ENCODE data around the gene GALNT13.

The GALNT13 gene

DNA sequence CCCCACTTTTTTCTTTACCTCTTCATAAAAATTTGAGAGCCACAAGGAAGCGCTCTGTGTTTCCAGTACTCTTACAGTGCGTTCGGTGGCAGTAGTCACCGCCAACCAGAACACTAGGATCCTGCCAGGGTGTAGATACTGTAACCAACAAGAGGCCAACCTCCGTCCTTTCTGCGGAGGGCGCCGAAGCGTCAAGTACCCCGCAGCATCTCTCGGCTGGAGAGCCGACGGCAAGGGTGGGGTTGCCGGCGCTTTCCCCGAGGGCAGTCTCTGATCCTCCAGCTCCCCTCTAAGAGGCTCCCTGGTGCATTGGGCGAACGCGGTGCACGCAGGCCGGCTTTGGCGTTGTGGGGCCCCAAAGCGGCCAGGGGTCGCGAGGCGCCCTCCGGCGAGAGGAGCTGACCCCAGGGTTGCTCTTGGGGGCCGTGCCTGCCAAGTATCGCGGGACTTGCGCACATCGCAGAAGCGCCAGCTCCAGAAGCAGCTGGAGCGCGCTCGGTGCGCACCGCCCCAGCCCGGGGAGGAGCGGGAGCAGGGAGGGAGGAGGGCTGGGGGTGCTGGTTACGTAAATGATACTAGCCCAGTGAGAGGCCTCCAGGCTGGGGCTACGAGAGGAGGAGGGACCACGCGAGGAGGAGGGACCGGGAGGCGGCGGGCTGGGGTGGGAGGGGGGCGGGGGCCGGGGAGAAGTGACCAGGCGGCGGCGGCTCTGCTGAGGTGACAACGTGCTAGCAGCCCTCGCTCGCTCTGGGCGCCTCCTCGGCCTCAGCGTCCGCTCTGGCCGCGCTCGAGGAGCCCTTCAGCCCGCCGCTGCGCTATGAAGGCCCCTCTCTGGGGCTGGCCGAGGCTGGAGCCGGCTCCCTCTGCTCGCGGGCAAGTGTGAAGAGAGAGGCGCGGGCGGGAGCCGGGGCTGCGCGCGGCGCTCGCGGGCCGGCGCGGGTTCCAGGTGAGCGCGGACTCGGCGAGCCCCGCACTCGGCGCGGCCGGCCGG is at the start of gene GALNT13:
Gene GALNT13 (plus strand): TSS at position 692 of the 991 bp plus-strand sequence.
- Mint-ChIP-seq H3K36me3 (ENCODE audit: low read depth) (peaks cover 6% of the 10 kb centered on the region), H3K27me3 (peaks cover 44% of the 10 kb centered on the region), H3K27ac (no peak within 1 kb of the TSS), H3K9me3 (peaks cover 2% of the 10 kb centered on the region), H3K4me3 (no peak within 1 kb of the TSS), H3K4me1 (ENCODE audit: low read depth) (peaks cover 5% of the 10 kb centered on the region)

DNA sequence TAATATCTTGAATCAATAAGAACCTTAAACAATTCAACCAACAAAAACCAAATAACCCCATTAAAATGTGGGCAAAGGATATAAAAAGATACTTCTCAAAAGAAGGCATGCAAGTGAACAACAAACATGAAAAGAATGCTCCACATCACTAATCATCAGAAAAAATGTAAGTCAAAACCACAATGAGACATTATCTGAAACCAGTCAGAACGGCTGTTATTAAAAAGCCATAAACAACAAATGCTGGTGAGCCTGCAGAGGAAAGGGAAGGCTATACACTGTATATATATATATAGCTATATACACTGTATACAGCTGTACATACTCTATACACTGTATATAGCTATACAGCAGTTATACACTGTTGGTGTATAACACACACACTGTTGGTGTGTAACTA is 47.8 kb upstream of the GALNT13 start:
- Mint-ChIP-seq H3K4me1 (ENCODE audit: low read depth) (no peaks in the 10 kb centered on the region), H3K4me3 (no peak overlapping the region), H3K27me3 (no peaks in the 10 kb centered on the region), H3K36me3 (ENCODE audit: low read depth) (no peaks in the 10 kb centered on the region), H3K9me3 (peaks cover 14% of the 10 kb centered on the region), H3K27ac (no peak overlapping the region)

DNA sequence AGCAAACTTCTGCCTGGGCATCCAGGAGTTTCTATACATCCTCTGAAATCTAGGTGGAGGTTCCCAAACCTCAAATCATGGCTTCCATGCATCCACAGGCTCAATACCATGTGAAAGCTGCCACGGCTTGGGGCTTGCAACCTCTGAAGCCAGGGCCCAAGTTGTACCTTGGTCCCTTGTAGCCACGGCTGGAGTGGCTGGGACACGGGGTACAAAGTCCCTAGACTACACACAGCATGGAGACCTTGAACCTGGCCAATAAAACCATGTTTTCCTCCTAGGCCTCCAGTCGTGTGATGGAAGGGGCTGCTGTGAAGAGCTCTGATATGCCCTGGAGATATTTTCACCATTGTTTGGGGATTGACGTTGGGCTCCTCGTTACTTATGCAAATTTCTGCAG is 43.4 kb upstream of the GALNT13 start:
- peaks cover 20% of the 10 kb centered on the region for H3K9me3 Mint-ChIP-seq

DNA sequence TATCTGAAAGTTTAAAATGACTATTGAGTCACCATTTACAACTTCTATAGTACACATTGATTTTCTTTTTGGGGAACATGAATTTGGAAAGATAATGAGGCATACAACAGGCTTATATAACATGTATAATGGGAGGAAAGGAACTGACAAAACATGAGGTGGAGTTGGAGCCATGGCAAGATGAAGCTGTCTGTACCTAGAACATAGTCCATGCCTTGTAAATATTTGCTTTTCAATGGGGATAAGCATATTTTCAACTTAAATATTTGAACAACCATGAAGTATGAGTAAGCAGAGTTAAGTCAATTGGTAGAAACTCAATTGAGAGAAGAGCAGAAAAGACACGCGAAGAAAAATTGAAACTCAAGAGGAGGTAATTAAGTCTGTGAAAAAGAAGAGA is 37.1 kb upstream of the GALNT13 start:
- Mint-ChIP-seq H3K4me3 (no peak overlapping the region), H3K27me3 (no peaks in the 10 kb centered on the region), H3K4me1 (ENCODE audit: low read depth) (no peaks in the 10 kb centered on the region), H3K27ac (no peak overlapping the region), H3K36me3 (ENCODE audit: low read depth) (no peaks in the 10 kb centered on the region), H3K9me3 (peaks cover 7% of the 10 kb centered on the region)

More for the DNA sequence above, 43.4 kb upstream of the GALNT13 start:
- Mint-ChIP-seq H3K4me1 (ENCODE audit: low read depth) (no peaks in the 10 kb centered on the region), H3K36me3 (ENCODE audit: low read depth) (no peaks in the 10 kb centered on the region), H3K4me3 (no peak overlapping the region), H3K27ac (no peak overlapping the region), H3K27me3 (no peaks in the 10 kb centered on the region)

DNA sequence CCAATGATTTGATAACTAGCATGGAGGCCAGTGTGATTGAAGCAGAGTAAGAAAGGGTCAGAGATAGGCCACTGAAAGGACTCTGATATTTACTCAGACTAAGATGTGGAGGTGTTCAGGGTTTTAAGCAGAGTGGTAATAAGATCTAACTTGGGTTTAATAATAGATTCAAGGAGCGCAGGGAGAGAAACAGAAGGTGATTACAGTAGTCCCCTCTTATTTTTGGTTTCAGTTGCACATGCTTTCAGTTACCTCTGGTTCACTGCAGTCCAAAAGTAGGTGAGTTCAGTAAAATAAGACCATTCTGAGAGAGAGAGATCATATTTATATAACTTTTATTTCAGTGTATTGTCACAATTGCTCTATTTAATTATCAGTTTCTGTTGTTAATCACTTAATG is 13.5 kb upstream of the GALNT13 start:
- Mint-ChIP-seq H3K27ac (no peak overlapping the region), H3K4me1 (ENCODE audit: low read depth) (no peaks in the 10 kb centered on the region), H3K36me3 (ENCODE audit: low read depth) (no peaks in the 10 kb centered on the region), H3K9me3 (peaks cover 12% of the 10 kb centered on the region), H3K27me3 (no peaks in the 10 kb centered on the region), H3K4me3 (no peak overlapping the region)

DNA sequence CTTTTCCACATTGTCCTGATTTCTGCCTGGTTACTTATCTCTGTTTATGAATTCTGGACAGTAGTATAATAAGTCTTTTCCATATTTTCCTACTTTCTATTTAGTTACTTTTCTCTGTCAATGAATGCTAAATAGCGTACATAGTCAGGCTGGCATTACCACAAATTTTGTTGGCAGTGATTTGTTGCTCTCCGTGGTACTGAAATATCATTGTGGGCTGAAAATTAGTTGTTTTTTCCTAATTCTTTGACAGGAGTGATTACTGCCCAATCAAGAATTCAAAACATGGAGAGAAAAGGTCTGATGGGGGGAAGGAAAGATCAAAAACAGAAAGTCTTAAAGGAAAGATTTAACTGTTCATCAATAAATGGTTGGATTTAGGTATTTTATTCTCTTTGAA is 7.7 kb upstream of the GALNT13 start:
- H3K27ac Mint-ChIP-seq: no peak overlapping the region
- H3K36me3 Mint-ChIP-seq (ENCODE audit: low read depth): no peaks in the 10 kb centered on the region
- H3K4me1 Mint-ChIP-seq (ENCODE audit: low read depth): no peaks in the 10 kb centered on the region
- H3K9me3 Mint-ChIP-seq: peaks cover 7% of the 10 kb centered on the region
- H3K27me3 Mint-ChIP-seq: no peaks in the 10 kb centered on the region
- no peak overlapping the region for H3K4me3 Mint-ChIP-seq

DNA sequence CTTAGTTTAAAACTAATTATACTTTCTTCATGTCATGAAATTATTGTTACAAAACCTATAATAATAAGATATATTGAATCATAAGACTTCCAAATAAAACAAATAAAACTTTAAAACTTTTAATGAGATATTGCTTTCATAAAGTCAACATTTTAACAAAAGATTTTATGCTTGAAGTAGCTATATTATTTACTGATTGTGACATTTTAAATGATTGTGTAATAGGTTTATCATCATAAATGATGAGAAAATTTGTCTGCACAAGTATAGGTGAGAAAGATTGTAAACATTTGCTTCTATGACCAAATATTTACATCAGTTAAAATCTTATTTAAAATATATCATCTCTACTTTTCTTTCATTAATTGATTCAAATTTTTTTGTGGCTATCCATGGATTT is 5.1 kb upstream of the GALNT13 start:
- Mint-ChIP-seq H3K27me3 (peaks cover 17% of the 10 kb centered on the region), H3K27ac (no peak overlapping the region), H3K9me3 (peaks cover 7% of the 10 kb centered on the region), H3K4me1 (ENCODE audit: low read depth) (no peaks in the 10 kb centered on the region), H3K36me3 (ENCODE audit: low read depth) (no peaks in the 10 kb centered on the region), H3K4me3 (no peak overlapping the region)

DNA sequence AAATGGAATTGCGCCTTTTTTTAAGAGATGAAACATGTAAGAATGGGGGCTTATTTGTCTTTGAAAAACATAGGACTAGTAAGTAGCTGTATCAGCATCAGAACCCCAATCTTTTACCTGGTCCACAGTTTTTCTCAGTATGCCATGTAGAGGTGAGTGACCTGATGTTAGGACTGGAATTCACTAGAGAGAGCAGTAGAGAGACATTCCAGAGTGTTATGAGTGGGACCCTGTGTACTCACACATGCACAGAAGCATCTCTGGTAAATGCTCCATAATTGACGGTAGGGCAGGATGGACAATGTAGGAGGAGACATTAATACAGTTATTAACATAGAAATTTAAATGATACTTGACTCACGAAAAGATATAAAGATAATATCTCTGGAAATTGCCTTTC is 1.4 kb upstream of the GALNT13 start:
- H3K4me3 Mint-ChIP-seq: no peak overlapping the region

DNA sequence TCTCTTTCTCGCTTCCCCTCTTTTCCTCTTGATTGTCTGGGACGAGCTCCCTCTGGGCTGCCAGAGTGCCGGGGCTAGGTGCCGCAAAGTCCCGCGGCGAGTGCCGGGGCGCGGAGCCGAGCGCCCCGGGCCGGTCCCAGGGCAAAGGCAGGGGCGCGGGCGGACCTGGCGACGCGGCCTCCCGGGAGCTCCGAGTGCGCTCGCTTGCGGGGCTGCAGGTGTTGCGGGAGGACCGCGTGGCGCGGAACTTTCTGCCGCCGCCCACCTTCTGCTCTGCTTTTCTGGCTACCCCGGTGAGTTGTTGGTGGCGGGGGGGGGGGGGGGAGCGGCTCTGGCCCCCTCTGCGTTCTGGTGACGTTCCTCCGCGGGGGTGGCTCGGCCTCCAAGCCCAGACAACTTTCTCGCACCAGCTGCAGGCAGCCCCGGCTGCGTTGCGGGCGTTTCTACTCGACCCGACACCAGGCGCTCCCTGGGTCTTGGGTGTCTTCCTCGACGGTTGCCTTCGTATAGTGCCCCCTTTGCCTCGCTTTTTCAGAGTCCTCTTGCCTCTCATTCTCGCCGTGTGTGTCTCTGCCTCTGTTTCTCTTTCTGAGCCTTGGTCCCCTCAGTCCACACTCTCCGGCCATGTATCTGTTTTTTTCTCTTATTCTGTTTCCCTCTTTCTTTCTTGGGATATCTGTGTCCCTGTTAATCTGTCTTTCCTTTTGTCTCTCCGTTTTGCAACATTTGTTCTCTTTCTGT is 759 bp downstream of the GALNT13 start:
- Mint-ChIP-seq H3K4me3 (no peak overlapping the region), H3K36me3 (ENCODE audit: low read depth) (peaks cover 6% of the 10 kb centered on the region), H3K4me1 (ENCODE audit: low read depth) (peaks cover 5% of the 10 kb centered on the region), H3K27me3 (peaks cover 44% of the 10 kb centered on the region), H3K27ac (peak overlapping the region; percentile 75), H3K9me3 (peaks cover 2% of the 10 kb centered on the region)

More for the DNA sequence above, 1.4 kb upstream of the GALNT13 start:
- Mint-ChIP-seq H3K9me3 (peaks cover 2% of the 10 kb centered on the region), H3K27ac (no peak overlapping the region), H3K4me1 (ENCODE audit: low read depth) (peaks cover 5% of the 10 kb centered on the region), H3K36me3 (ENCODE audit: low read depth) (peaks cover 6% of the 10 kb centered on the region), H3K27me3 (peaks cover 37% of the 10 kb centered on the region)

DNA sequence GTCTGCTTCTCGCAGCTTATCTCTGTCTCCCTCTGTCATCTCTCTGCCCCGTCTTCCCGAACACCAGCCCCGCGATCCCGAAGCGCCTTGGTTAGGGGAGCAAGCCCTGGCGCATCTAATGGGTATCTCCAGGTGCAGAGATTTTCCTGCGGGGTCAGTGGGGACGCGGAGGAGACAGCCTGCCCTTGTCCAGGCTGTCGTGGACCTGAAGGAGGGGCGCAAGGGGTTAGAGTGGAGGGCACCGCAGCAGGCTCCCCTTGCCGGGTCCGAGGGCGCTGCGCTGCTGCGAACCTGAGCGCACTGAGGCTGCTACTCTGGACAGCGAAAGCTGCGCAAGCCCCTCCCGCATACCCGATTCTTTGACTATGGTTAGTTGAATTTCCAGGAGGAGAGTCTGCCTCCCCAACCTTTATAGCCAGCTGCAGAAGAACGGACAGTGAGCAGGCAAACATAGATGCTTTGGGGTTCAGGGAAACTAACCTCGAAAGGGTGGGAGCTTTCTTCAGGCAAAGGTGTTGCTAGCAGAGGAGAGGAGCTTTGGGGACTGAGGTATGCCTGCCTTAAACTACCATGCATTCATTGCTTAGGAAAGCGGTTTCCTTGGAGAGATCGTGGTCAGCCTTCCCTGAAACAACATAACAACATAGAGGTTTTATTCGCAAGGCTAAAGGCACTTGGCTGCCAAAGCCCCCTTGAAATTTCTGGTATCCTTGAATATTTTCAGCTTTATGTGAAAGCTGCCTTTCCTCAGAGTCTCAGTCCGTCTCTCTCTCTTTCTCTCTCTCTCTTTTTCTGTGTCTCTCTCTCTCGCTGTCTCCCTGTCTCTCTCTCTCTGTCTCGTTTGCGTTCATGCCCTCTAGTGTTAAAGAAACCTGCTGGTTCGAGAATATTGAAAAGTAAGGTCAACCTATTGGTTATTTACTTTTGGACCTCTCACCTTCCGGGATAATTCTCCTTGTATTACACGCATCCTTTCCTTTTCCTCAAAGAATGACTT is 1.6 kb downstream of the GALNT13 start:
- Mint-ChIP-seq H3K4me3 (no peak overlapping the region), H3K36me3 (ENCODE audit: low read depth) (peaks cover 6% of the 10 kb centered on the region), H3K27me3 (peaks cover 44% of the 10 kb centered on the region), H3K4me1 (ENCODE audit: low read depth) (peaks cover 5% of the 10 kb centered on the region), H3K9me3 (peaks cover 2% of the 10 kb centered on the region), H3K27ac (peak overlapping the region; percentile 75)

DNA sequence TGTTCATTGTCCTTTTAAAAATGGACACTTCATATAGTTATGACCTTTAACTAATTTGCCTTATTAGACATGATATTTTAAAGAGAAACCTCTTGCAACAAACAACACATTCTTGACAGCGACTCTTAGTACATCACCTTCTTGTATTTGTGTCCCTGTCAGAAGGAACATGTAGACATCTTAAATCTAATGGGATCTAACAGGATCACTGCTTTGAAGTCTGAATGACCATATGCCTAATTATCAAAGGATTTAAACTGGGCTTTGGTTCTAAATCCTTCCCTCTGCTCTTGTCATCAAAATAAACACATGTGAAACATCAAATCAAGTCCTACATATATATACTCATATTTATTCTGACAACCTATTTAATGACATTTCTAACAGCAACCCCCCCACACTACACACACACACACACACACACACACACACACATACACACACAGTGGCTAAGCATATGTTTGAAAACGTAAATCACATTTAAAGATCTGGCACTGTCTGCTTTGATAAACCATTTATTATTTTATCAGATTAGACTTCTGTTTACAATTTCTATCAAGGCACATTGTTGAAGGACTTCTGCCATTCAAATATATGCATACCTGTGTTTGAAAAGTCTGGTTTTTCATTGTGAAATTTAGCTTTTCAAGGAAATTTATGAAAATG is 4.2 kb downstream of the GALNT13 start:
- no peak overlapping the region for H3K27ac Mint-ChIP-seq
- H3K9me3 Mint-ChIP-seq: no peaks in the 10 kb centered on the region

DNA sequence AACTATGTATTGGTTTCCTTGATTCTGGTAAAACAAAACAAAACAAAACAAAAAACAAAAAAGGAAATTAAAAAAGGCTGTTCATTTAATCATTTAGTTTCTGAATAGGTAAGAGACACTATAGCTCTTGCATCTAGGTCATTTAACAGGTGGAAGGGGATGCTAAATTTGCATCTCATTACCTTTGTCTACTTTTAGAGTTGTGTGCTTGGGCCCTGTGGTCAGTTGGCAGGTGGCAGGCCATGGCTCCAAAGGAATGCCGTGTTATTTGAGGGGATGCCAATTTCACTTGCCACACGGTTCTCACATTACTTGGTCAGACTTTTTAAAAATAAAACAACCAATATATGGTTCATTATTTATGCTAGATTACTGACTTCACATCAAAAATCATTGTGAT is 9.2 kb downstream of the GALNT13 start:
- H3K4me1 Mint-ChIP-seq (ENCODE audit: low read depth): no peaks in the 10 kb centered on the region
- H3K27ac Mint-ChIP-seq: no peak overlapping the region
- H3K9me3 Mint-ChIP-seq: no peaks in the 10 kb centered on the region
- peaks cover 2% of the 10 kb centered on the region for H3K27me3 Mint-ChIP-seq
- H3K36me3 Mint-ChIP-seq (ENCODE audit: low read depth): no peaks in the 10 kb centered on the region
- H3K4me3 Mint-ChIP-seq: no peak overlapping the region

More for the DNA sequence above, 4.2 kb downstream of the GALNT13 start:
- H3K36me3 Mint-ChIP-seq (ENCODE audit: low read depth): peaks cover 6% of the 10 kb centered on the region
- peaks cover 5% of the 10 kb centered on the region for H3K4me1 Mint-ChIP-seq (ENCODE audit: low read depth)
- H3K27me3 Mint-ChIP-seq: peaks cover 31% of the 10 kb centered on the region
- H3K4me3 Mint-ChIP-seq: no peak overlapping the region

DNA sequence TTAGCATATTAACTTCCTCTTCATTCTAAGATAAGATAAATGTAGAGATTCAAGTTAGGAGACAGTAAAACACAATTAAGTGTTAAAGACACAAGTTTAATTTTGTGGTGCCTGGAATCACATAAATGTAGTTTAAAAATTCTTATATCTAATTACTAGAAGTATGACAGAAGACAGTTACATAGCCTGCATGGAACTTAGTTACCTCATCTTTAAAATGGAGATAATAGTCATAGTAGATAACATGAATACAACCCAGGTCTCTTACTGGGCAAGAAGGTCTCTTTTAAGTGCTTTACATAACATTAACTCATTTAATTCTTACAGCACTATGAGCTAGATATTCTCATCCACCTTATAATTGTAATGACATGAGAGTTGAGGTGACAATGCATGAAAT is 15.1 kb downstream of the GALNT13 start:
- H3K36me3 Mint-ChIP-seq (ENCODE audit: low read depth): no peaks in the 10 kb centered on the region
- H3K4me3 Mint-ChIP-seq: no peak overlapping the region
- no peaks in the 10 kb centered on the region for H3K4me1 Mint-ChIP-seq (ENCODE audit: low read depth)
- no peak overlapping the region for H3K27ac Mint-ChIP-seq
- H3K9me3 Mint-ChIP-seq: no peaks in the 10 kb centered on the region
- H3K27me3 Mint-ChIP-seq: no peaks in the 10 kb centered on the region

DNA sequence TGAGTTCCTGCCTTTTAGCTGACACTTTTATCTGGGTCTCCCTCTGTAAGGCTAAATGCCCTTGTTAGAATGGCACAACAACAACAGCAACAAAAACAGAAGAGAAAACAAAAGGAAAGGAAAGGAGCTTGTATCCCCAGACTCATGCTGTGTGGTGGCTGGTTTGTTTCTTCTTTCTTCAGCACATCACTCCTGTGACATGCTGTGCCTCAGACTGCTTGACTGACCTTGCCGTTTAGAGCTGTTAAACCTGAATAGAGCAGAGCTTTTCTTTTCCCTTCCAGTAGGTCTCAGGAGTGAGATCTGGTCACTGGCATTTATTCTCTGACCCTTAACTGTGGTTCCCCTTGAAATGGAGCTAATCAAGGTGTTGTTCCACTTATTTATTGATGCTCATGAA is 18.9 kb downstream of the GALNT13 start:
- Mint-ChIP-seq H3K36me3 (ENCODE audit: low read depth) (no peaks in the 10 kb centered on the region), H3K4me3 (no peak overlapping the region), H3K9me3 (peaks cover 9% of the 10 kb centered on the region), H3K27me3 (no peaks in the 10 kb centered on the region), H3K27ac (no peak overlapping the region), H3K4me1 (ENCODE audit: low read depth) (no peaks in the 10 kb centered on the region)
